ENCODE data around the gene GALNT7. TPM values are rescaled to one million over a fixed set of nuclear protein-coding genes. Genes with fewer than 3 reads are reported as not detected.

Gene GALNT7
- total RNA-seq, 1 experiment from 2014 or later: 13.8 TPM

DNA sequence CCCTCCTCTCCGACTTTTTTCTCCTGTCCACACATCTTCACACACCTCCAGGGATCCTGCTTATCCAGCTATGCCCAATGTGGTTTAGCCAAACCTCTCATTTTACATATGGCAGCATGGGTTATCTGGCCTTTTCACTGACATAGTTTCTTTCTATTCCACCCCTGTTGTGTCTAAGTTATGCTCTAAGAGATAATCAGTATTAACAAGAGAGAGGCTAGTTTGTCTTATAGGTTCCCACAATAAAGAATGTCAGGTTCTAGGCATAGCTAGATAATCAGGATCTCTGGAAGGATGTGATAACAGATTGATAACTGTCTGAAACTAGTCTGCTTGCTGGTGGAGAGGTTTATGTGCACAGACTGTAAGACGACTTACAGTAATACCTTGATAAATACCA lies 7.7 kb upstream of the GALNT7 start:
- Histone ChIP-seq H3K9me3 (ENCODE audit: low read length) (no peaks in the 10 kb centered on the region), H2AFZ (ENCODE audit: low read length) (no peak overlapping the region), H3K9ac (ENCODE audit: low read length) (no peak overlapping the region), H3K36me3 (ENCODE audit: low read depth, low read length) (no peaks in the 10 kb centered on the region), H3K4me1 (ENCODE audit: insufficient read depth, low read length) (no peaks in the 10 kb centered on the region), H3K9me2 (replicated peaks; ENCODE audit: low read length) (no peaks in the 10 kb centered on the region), H3K79me2 (ENCODE audit: low read length) (no peaks in the 10 kb centered on the region), H3K4me3 (ENCODE audit: low read length) (no peak overlapping the region), H3K27ac (ENCODE audit: low read length) (no peak overlapping the region), H3K4me2 (ENCODE audit: low read length) (no peak overlapping the region), H3F3A (ENCODE audit: low read length, unreplicated experiment) (no peaks in the 10 kb centered on the region), H4K20me1 (ENCODE audit: low read length) (no peaks in the 10 kb centered on the region), H3K27me3 (ENCODE audit: low read length) (no peaks in the 10 kb centered on the region)
- ChIA-PET CTCF (no interaction called here), POLR2A (ENCODE audit: unreplicated experiment) (no interaction called here)
- TF ChIP-seq, protein P1, sequence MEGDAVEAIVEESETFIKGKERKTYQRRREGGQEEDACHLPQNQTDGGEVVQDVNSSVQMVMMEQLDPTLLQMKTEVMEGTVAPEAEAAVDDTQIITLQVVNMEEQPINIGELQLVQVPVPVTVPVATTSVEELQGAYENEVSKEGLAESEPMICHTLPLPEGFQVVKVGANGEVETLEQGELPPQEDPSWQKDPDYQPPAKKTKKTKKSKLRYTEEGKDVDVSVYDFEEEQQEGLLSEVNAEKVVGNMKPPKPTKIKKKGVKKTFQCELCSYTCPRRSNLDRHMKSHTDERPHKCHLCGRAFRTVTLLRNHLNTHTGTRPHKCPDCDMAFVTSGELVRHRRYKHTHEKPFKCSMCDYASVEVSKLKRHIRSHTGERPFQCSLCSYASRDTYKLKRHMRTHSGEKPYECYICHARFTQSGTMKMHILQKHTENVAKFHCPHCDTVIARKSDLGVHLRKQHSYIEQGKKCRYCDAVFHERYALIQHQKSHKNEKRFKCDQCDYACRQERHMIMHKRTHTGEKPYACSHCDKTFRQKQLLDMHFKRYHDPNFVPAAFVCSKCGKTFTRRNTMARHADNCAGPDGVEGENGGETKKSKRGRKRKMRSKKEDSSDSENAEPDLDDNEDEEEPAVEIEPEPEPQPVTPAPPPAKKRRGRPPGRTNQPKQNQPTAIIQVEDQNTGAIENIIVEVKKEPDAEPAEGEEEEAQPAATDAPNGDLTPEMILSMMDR (conservative IDR thresholded peaks at IDR 0.05; ENCODE audit: low read depth, low read length): no peak
- TF ChIP-seq EZH2phosphoT487 (IDR thresholded peaks at IDR 0.05; ENCODE audit: borderline replicate concordance, low read length) (no peak), EZH2 (IDR thresholded peaks at IDR 0.05; ENCODE audit: low read length, unreplicated experiment) (no peak)
- intact Hi-C loops (cut with micrococcal nuclease): no loop called here
- BruUV-seq (replicated peaks): no TSS peak
- ATAC-seq (no peak), DNase-seq (no peak)

DNA sequence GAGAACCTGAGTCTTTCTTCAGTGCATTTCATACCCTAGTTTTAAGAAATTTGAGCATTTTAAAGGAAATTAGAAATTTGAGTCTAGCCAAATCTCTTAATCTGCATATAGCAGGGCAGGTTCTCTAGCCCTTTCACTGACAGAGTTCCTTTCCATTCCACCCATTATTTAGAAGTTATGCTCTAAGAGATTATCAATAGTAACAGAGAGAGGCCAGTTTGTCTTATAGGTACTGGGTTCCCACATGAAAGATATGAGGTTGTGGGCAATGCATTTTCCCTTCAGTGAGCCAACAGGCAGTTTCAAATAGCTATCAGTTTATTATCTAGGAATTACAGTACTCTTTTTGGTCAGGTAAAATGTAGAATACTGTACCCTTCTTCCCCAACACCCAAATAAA lies 7.3 kb upstream of the GALNT7 start:
- H3K27ac ChIP-seq (ENCODE audit: low read length): no peak overlapping the region
- intact Hi-C loops (cut with micrococcal nuclease): no loop called here
- POLR2A ChIA-PET (ENCODE audit: unreplicated experiment): no interaction called here

DNA sequence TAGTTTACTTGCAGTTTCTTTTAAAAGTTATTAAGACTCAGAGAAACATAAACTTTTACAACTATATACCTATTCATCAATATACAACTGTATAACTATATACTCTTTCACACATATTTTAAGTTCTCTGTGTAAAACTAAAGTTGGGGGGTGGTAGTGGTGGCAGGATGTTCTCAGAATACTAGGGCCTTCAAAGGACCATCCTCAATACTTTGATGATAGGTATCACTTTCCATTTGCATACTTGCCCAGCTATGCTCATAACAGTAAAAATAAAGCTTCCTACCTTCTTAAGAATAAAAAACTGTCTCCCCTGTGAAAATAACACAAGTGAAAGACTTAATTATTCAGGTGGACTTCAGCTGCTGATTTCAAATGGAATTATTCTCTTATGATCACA lies 2.9 kb upstream of the GALNT7 start:
- no peaks in the 10 kb centered on the region for H3K9me2 ChIP-seq (replicated peaks; ENCODE audit: low read length)
- ATAC-seq (no peak), DNase-seq (no peak)
- peaks cover 11% of the 10 kb centered on the region for H3K4me1 ChIP-seq (ENCODE audit: insufficient read depth, low read length)
- H2AFZ ChIP-seq (ENCODE audit: low read length): no peak overlapping the region
- intact Hi-C loops (cut with micrococcal nuclease): no loop called here
- TF ChIP-seq, protein P1 (conservative IDR thresholded peaks at IDR 0.05; ENCODE audit: low read depth, low read length): no peak
- no peak for TF ChIP-seq EZH2 (IDR thresholded peaks at IDR 0.05; ENCODE audit: low read length, unreplicated experiment)
- TF ChIP-seq EZH2phosphoT487 (IDR thresholded peaks at IDR 0.05; ENCODE audit: borderline replicate concordance, low read length): no peak
- H3F3A ChIP-seq (ENCODE audit: low read length, unreplicated experiment): no peaks in the 10 kb centered on the region
- no peak overlapping the region for H3K4me2 ChIP-seq (ENCODE audit: low read length)
- H3K4me3 ChIP-seq (ENCODE audit: low read length): no peak overlapping the region
- H3K9ac ChIP-seq (ENCODE audit: low read length): no peak overlapping the region
- no TSS peak for BruUV-seq (replicated peaks)
- ChIA-PET POLR2A (ENCODE audit: unreplicated experiment) (no interaction called here), CTCF (no interaction called here)
- H3K27ac ChIP-seq (ENCODE audit: low read length): no peak overlapping the region
- H3K9me3 ChIP-seq (ENCODE audit: low read length): no peaks in the 10 kb centered on the region
- no peaks in the 10 kb centered on the region for H3K36me3 ChIP-seq (ENCODE audit: low read depth, low read length)
- H4K20me1 ChIP-seq (ENCODE audit: low read length): peaks cover 7% of the 10 kb centered on the region
- H3K27me3 ChIP-seq (ENCODE audit: low read length): no peaks in the 10 kb centered on the region
- peaks cover 18% of the 10 kb centered on the region for H3K79me2 ChIP-seq (ENCODE audit: low read length)

More for the DNA sequence above, 7.3 kb upstream of the GALNT7 start:
- CTCF ChIA-PET: no interaction called here
- no peak overlapping the region for H3K4me2 ChIP-seq (ENCODE audit: low read length)
- H3K4me1 ChIP-seq (ENCODE audit: insufficient read depth, low read length): no peaks in the 10 kb centered on the region
- no peak overlapping the region for H3K9ac ChIP-seq (ENCODE audit: low read length)
- no peaks in the 10 kb centered on the region for H3K9me2 ChIP-seq (replicated peaks; ENCODE audit: low read length)
- no peaks in the 10 kb centered on the region for H3F3A ChIP-seq (ENCODE audit: low read length, unreplicated experiment)
- no peak overlapping the region for H3K4me3 ChIP-seq (ENCODE audit: low read length)
- ATAC-seq: no peak
- TF ChIP-seq EZH2 (IDR thresholded peaks at IDR 0.05; ENCODE audit: low read length, unreplicated experiment): no peak
- TF ChIP-seq, protein P1 (conservative IDR thresholded peaks at IDR 0.05; ENCODE audit: low read depth, low read length): no peak
- TF ChIP-seq EZH2phosphoT487 (IDR thresholded peaks at IDR 0.05; ENCODE audit: borderline replicate concordance, low read length): no peak
- BruUV-seq (replicated peaks): no TSS peak
- H3K79me2 ChIP-seq (ENCODE audit: low read length): no peaks in the 10 kb centered on the region
- no peaks in the 10 kb centered on the region for H4K20me1 ChIP-seq (ENCODE audit: low read length)
- H3K9me3 ChIP-seq (ENCODE audit: low read length): no peaks in the 10 kb centered on the region
- no peaks in the 10 kb centered on the region for H3K27me3 ChIP-seq (ENCODE audit: low read length)
- no peak overlapping the region for H2AFZ ChIP-seq (ENCODE audit: low read length)
- no peak for DNase-seq
- no peaks in the 10 kb centered on the region for H3K36me3 ChIP-seq (ENCODE audit: low read depth, low read length)

Data from PC-3 (cell line).